Measurements from ENCODE around the gene RAB3IL1. TPM values are rescaled to one million over a fixed set of nuclear protein-coding genes. Genes with fewer than 3 reads are reported as not detected.

The RAB3IL1 gene
- total RNA-seq, 1 experiment from 2014 or later = 18.1 TPM

DNA sequence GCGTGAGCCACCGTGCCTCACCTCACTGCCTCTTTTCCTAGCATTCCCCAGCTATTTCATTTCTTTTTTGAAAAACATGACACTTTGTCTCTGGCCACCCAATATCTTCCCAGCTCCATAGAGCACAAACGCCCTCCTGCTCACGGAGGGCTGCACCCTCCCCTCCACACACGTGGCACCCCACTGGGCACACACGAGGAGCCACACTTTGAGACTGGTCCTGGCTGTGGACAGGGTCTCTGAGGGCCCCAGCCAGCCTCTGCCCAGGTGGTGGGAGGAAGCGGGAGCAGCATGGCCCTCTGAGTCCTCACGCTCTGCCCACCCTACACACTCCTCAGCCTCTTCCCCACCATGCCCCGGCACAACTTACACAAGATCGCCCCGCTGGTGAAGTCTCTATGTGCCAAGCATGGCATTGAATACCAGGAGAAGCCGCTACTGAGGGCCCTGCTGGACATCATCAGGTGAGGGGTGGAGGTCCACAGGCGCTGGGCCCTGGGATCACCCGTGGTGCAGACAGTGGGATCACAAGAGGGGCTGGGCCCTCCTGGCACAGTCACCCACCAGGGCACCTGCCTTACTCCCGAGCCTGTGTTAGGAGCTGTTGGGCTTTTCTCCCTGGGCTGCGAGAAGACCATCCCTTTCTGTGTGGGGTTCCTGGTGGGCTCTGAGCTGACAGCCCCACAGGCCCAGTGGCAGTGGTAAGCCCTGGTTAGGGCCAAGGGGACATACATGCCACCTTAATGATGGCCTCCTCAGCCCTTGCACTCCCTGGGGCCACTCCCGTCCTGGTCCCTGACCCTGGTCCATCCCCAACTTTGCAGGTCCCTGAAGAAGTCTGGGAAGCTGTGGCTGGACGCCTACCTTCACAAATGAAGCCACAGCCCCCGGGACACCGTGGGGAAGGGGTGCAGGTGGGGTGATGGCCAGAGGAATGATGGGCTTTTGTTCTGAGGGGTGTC, 52.3 kb downstream of the RAB3IL1 start:
- no peak overlapping the region for H3K4me2 ChIP-seq (ENCODE audit: low read length)
- intact Hi-C loops (cut with micrococcal nuclease) = no loop called here
- no peaks in the 10 kb centered on the region for H3K79me2 ChIP-seq (ENCODE audit: insufficient read depth, low read length)
- H4K20me1 ChIP-seq (ENCODE audit: insufficient read depth) = no peaks in the 10 kb centered on the region
- peaks cover 8 to 13% of the 10 kb centered on the region in 2 experiments for H3K4me1 ChIP-seq (ENCODE audit: control insufficient read depth in 1 of 2, insufficient read depth in 2 of 2, low read length in 2 of 2)
- ChIA-PET POLR2A (no interaction called here), CTCF (no interaction called here), RAD21 (ENCODE audit: low non-redundant PET in 1 of 2, low total read pairs in 2 of 2, uncharacterized antibody in 2 of 2, unreplicated experiment in 2 of 2) (no interaction called here)
- H3K36me3 ChIP-seq (ENCODE audit: control insufficient read depth in 1 of 2, insufficient read depth in 2 of 2, low read length in 2 of 2) = no peaks in the 10 kb centered on the region
- H3K27ac ChIP-seq (ENCODE audit: low read depth, low read length) = no peak overlapping the region
- ATAC-seq (no peak), DNase-seq (ENCODE audit: low read depth, low spot score) (no peak)
- BruUV-seq (replicated peaks) = no TSS peak
- H3K9me3 ChIP-seq (ENCODE audit: control insufficient read depth in 1 of 2, insufficient read depth in 1 of 2, low read depth in 1 of 2, low read length in 2 of 2) = no peaks in the 10 kb centered on the region
- H3K4me3 ChIP-seq (replicated peaks in 1 of 2; ENCODE audit: low read depth in 1 of 2, low read length in 2 of 2) = no peak overlapping the region
- TF ChIP-seq SP1 (IDR thresholded peaks at IDR 0.05; ENCODE audit: low read depth) (no peak), SRF (IDR thresholded peaks at IDR 0.05; ENCODE audit: low read depth) (no peak), POLR2A (IDR thresholded peaks at IDR 0.05; ENCODE audit: borderline replicate concordance, extremely low read depth, insufficient read depth, insufficient read length) (no peak), SIN3A (IDR thresholded peaks at IDR 0.05; ENCODE audit: low read depth) (no peak), RAD21 (IDR thresholded peaks at IDR 0.05; ENCODE audit: low read depth) (no peak), FOSL1 (IDR thresholded peaks at IDR 0.05; ENCODE audit: low read depth) (no peak), ZFX (IDR thresholded peaks at IDR 0.05) (no peak), TCF7L2 (IDR thresholded peaks at IDR 0.05; ENCODE audit: borderline replicate concordance, extremely low read depth, insufficient read depth, insufficient read length) (no peak), YY1 (IDR thresholded peaks at IDR 0.05; ENCODE audit: extremely low read depth, insufficient replicate concordance, low read depth, low read length) (no peak), EGR1 (IDR thresholded peaks at IDR 0.05; ENCODE audit: low read depth) (no peak), CEBPB (IDR thresholded peaks at IDR 0.05; ENCODE audit: low read depth) (no peak), JUND (IDR thresholded peaks at IDR 0.05) (no peak), ELF1 (IDR thresholded peaks at IDR 0.05; ENCODE audit: borderline replicate concordance, low read depth) (no peak), EZH2 (IDR thresholded peaks at IDR 0.05) (no peak), CBX3 (IDR thresholded peaks at IDR 0.05; ENCODE audit: low read depth) (no peak)
- TF ChIP-seq, protein P1, sequence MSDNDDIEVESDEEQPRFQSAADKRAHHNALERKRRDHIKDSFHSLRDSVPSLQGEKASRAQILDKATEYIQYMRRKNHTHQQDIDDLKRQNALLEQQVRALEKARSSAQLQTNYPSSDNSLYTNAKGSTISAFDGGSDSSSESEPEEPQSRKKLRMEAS (IDR thresholded peaks at IDR 0.05) = no peak
- TF ChIP-seq, protein P2, sequence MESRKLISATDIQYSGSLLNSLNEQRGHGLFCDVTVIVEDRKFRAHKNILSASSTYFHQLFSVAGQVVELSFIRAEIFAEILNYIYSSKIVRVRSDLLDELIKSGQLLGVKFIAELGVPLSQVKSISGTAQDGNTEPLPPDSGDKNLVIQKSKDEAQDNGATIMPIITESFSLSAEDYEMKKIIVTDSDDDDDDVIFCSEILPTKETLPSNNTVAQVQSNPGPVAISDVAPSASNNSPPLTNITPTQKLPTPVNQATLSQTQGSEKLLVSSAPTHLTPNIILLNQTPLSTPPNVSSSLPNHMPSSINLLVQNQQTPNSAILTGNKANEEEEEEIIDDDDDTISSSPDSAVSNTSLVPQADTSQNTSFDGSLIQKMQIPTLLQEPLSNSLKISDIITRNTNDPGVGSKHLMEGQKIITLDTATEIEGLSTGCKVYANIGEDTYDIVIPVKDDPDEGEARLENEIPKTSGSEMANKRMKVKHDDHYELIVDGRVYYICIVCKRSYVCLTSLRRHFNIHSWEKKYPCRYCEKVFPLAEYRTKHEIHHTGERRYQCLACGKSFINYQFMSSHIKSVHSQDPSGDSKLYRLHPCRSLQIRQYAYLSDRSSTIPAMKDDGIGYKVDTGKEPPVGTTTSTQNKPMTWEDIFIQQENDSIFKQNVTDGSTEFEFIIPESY (IDR thresholded peaks at IDR 0.05; ENCODE audit: extremely low read depth, insufficient replicate concordance, low read length) = no peak
- TF ChIP-seq, protein P3, sequence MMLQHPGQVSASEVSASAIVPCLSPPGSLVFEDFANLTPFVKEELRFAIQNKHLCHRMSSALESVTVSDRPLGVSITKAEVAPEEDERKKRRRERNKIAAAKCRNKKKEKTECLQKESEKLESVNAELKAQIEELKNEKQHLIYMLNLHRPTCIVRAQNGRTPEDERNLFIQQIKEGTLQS (IDR thresholded peaks at IDR 0.05) = no peak
- TF ChIP-seq, protein P4, sequence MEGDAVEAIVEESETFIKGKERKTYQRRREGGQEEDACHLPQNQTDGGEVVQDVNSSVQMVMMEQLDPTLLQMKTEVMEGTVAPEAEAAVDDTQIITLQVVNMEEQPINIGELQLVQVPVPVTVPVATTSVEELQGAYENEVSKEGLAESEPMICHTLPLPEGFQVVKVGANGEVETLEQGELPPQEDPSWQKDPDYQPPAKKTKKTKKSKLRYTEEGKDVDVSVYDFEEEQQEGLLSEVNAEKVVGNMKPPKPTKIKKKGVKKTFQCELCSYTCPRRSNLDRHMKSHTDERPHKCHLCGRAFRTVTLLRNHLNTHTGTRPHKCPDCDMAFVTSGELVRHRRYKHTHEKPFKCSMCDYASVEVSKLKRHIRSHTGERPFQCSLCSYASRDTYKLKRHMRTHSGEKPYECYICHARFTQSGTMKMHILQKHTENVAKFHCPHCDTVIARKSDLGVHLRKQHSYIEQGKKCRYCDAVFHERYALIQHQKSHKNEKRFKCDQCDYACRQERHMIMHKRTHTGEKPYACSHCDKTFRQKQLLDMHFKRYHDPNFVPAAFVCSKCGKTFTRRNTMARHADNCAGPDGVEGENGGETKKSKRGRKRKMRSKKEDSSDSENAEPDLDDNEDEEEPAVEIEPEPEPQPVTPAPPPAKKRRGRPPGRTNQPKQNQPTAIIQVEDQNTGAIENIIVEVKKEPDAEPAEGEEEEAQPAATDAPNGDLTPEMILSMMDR (IDR thresholded peaks at IDR 0.05 in 2 of 3, conservative IDR thresholded peaks at IDR 0.05 in 1 of 3; ENCODE audit: borderline replicate concordance in 1 of 3, insufficient read depth in 1 of 3, low read depth in 2 of 3, low read length in 2 of 3) = no peak
- TF ChIP-seq, protein P5, sequence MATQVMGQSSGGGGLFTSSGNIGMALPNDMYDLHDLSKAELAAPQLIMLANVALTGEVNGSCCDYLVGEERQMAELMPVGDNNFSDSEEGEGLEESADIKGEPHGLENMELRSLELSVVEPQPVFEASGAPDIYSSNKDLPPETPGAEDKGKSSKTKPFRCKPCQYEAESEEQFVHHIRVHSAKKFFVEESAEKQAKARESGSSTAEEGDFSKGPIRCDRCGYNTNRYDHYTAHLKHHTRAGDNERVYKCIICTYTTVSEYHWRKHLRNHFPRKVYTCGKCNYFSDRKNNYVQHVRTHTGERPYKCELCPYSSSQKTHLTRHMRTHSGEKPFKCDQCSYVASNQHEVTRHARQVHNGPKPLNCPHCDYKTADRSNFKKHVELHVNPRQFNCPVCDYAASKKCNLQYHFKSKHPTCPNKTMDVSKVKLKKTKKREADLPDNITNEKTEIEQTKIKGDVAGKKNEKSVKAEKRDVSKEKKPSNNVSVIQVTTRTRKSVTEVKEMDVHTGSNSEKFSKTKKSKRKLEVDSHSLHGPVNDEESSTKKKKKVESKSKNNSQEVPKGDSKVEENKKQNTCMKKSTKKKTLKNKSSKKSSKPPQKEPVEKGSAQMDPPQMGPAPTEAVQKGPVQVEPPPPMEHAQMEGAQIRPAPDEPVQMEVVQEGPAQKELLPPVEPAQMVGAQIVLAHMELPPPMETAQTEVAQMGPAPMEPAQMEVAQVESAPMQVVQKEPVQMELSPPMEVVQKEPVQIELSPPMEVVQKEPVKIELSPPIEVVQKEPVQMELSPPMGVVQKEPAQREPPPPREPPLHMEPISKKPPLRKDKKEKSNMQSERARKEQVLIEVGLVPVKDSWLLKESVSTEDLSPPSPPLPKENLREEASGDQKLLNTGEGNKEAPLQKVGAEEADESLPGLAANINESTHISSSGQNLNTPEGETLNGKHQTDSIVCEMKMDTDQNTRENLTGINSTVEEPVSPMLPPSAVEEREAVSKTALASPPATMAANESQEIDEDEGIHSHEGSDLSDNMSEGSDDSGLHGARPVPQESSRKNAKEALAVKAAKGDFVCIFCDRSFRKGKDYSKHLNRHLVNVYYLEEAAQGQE (IDR thresholded peaks at IDR 0.05; ENCODE audit: low read depth) = no peak
- no peaks in the 10 kb centered on the region for H3K9me2 ChIP-seq (ENCODE audit: insufficient read depth)
- H3K9ac ChIP-seq (ENCODE audit: low read length) = no peak overlapping the region
- no peak overlapping the region for H2AFZ ChIP-seq (ENCODE audit: low read depth, low read length, poor library complexity, severe bottlenecking)
- H3K27me3 ChIP-seq (ENCODE audit: insufficient read depth, low read length) = no peaks in the 10 kb centered on the region

All from HCT116 (cell line).